GM18526 (cell line): Measurements from ENCODE around the gene GNB1L.

ENCODE experiments used
- POLR2A ChIP-seq: IDR thresholded peaks from 3 replicates; pipeline ENCODE4 v1.6.1; 2011; ENCODE audit not compliant: insufficient read length; ENCODE audit errors: extremely low read depth

The GNB1L gene

GRCh38 chr22:19880786-19881569 lies 26.3 kb upstream of the GNB1L start:
- no peak for TF ChIP-seq POLR2A

GRCh38 chr22:19879992-19880785 lies 25.5 kb upstream of the GNB1L start:
- TF ChIP-seq POLR2A: no peak

DNA sequence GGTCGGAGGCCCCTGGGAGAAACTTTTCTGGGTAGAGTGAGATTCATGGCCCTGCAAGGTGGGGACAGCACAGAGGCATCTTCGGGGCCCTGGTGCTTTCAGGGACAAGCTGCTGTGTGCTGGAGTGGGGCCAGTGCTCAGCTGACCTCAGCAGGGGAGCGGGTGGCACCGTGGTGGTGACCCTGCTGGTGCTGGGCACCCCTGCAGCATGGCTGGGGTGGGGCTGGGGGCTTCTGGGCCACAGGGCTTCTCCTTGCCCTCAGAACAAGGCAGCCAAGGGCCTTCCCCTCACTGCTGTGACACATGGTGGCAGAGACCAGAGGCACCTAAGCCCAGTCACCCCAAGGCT lies 24.9 kb upstream of the GNB1L start:
- TF ChIP-seq POLR2A: no peak

GRCh38 chr22:19879246-19879570 lies 24.5 kb upstream of the GNB1L start:
- no peak for TF ChIP-seq POLR2A

DNA sequence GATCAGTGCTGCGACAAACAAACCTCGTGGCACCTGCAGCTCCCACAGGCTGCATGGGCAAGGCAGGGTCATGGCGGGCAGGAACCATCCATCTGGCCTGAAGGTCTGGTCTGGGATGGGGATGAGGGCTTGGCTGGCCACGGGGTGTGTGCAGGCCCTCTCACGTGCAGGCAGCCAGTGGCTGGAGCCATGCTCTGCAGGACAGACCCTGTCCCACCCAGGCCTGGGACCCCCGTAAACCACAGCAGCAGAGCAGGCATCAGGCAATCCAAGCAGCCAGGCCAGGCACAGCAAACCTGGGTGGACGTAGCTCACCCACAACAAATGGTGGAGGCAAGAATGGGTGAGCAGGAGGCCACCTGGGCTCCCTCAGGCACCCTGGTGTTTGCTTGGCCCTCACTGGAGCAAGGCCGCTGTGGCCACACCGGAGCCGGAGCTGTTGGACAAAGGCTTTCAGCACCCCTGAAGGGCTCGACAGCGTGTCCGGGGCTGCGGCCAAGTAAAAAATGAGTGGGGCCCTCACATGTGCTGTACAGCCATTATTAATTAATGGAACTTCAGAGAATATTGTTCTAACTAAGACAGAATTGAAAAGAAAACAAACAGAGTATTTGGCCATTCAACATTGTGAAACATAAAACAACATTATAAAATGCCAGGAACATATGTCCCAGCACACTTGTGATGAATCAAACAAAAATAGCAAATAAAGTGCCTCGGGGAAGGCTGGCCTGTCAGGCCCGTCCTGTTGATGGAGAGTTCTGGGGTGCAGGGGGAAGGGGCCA lies 24.0 kb upstream of the GNB1L start:
- no peak for TF ChIP-seq POLR2A

GRCh38 chr22:19877626-19878339 lies 23.1 kb upstream of the GNB1L start:
- TF ChIP-seq POLR2A: no peak

GRCh38 chr22:19876941-19877625 lies 22.4 kb upstream of the GNB1L start:
- no peak for TF ChIP-seq POLR2A

DNA sequence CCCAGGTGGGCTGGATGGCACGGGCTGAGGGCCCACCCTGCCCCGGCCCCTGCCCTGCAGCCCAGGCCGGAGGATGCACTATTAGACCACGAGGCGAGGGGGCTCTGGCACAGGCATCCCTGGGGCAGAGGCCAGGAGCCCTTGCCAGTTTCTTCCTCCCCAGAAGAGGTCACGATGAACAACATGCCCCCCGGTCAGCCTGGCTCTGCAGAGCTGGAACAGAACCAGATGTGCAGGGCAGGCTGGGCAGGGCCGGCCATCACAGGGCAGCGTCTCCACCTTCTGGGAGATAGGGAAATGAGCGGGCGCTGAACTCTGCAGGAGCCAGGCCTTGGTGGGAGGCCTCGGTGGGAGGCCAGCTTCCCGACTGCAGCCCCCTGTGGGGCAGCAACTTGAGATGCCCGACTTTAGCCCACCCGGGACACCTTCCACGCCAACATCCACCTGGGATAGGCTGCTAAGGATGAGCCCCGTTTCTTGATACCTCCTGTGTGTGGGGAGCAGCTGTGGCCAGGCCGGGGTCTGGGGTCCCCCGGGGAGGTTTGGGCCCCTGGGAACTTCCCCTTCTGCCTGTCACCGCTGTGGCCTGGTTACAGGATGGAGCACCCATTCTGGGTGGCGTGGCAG lies 21.8 kb upstream of the GNB1L start:
- no peak for TF ChIP-seq POLR2A

GRCh38 chr22:19875531-19876313 lies 21.0 kb upstream of the GNB1L start:
- TF ChIP-seq POLR2A: no peak

DNA sequence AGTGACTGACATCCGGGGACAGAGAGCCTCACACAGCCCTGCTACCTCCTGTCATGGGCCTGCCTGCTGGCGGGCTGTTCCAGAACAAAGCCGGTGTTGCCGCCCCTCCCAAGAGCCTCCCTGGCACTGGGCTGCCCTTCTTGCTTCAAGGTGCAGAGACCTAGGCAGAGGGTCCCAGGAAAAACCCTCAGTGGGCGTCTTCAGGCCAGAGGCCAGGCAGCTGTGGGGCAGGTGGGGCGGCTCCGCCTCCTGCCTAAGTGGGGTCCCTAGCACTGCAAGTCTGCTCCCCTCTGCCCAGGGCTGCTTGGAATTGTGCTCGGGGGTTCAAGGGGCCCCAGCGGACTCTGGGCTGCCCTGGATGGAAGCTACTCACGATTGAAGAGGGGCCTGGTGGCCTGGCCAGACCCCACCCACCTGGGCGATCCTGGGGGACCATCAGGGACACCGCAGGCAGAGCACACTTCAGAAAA lies 20.4 kb upstream of the GNB1L start:
- TF ChIP-seq POLR2A: no peak

DNA sequence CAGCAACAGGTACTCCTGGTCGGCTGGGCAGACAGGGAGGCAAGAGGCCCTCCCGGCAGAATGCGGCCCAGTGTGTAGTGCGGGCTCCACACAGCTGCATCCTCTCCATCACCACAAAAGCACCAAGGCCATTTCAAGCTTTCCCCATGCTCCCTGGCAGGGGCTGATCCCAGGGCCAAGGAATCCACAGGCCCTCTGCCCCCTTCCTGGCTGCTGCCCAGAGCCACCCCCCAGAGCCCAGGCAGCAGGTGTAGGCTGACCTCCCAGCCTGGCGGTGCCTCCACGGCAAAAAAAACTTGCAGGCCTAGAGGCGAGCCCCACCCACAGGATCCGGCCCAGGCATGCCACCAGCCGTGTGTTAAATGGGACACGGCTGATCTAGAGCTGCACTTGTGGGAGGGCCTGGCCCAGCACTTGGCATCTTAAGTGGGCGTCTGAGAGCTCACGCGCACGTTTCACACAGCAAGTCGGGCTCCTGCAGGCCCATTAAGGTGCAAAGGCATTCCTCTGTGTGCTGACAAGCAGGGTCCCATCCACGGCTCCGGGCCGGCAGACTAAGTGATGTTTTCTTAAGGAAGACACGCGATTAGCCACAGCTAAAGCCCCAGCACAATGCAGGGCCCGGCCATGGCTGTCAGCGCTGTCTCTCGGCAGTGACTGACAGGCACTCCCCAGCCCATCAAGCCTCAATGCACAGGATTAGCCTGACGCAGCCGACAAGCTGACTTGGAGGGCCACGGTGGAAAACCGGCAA lies 19.8 kb upstream of the GNB1L start:
- no peak for TF ChIP-seq POLR2A

DNA sequence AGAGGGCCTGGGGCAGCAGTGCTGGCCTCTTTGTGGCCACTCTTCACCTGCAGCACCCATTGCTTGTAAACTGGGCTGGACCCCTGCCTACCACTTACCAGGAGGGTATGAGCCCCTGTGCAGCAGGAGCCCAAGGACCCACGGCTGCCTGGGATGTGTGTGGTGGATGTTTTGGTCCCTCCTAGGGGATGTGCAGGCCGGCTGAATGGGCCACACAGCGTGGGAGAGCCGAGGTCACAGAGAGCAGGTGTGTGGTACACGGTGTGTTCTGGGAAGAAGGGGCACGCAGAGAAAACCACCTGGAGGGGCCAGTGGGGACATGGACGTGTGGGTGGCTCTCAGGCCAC lies 19.3 kb upstream of the GNB1L start:
- no peak for TF ChIP-seq POLR2A
